Vagina (tissue), 2 donors: ENCODE results near the gene AMIGO2. TPM values are rescaled to one million over a fixed set of nuclear protein-coding genes. Genes with fewer than 3 reads are reported as not detected.

Experiments
- DNase-seq, 2 donors: peaks; one replicate each; pipeline ENCODE4 v3.0.0-alpha.2; 2017; ENCODE audit errors: extremely low spot score in 2 of 2
- H3K27ac ChIP-seq: fragments of 200-600 bp; sonication (generic); one replicate; pipeline ENCODE4 v1.5.1; 2019
- H3K27me3 ChIP-seq: fragments of 200-600 bp; sonication (generic); one replicate; pipeline ENCODE4 v1.5.1; 2019
- H3K36me3 ChIP-seq, 2 donors: fragments of 200-600 bp; sonication (generic); one replicate each; pipeline ENCODE4 v1.5.1; 2017 to 2019
- H3K4me1 ChIP-seq: fragments of 200-600 bp; sonication (generic); one replicate; pipeline ENCODE4 v1.5.1; 2019
- H3K4me3 ChIP-seq, 2 donors: fragments of 200-600 bp; sonication (generic); 1 replicate in 1 of 2; 2 replicates in 1 of 2; pipeline ENCODE4 v1.5.1; 2016 to 2019
- H3K9me3 ChIP-seq: fragments of 200-600 bp; sonication (generic); one replicate; pipeline ENCODE4 v1.5.1; 2019
- CTCF ChIP-seq, 3 experiments: fragments of 450-650 bp in 2 of 3; fragments of 200-600 bp in 1 of 3; sonication (generic) in 1 of 3; IDR thresholded peaks; one replicate each; pipeline ENCODE4 v1.5.1; 2017 to 2019; ENCODE audit warnings: antibody characterized with exemption in 3 of 3, mild to moderate bottlenecking in 2 of 3, moderate library complexity in 2 of 3
- POLR2A ChIP-seq, 2 donors: fragments of 450-650 bp; IDR thresholded peaks; one replicate each; pipeline ENCODE4 v1.6.1; 2017; ENCODE audit warnings: antibody characterized with exemption in 2 of 2, mild to moderate bottlenecking in 2 of 2, moderate library complexity in 2 of 2
- POLR2AphosphoS5 ChIP-seq, 2 donors: sonication (generic); formaldehyde crosslinking; IDR thresholded peaks; one replicate each; pipeline ENCODE4 v1.9.0; 2017; ENCODE audit warnings: antibody characterized with exemption in 2 of 2, mild to moderate bottlenecking in 2 of 2, low read depth in 1 of 2; ENCODE audit not compliant: insufficient read depth in 1 of 2
- intact Hi-C: fragments of 100-400 bp; cut with DNase I; formaldehyde crosslinking; loops from one replicate; pipeline ENCODE4 v1.15.1; 2023
- total RNA-seq: library from RNA; depleted of rRNA; stranded (reverse); fragments of >200 nt; gene quantifications from one replicate; pipeline ENCODE4 v1.2.3, GENCODE V29; 2016

Gene AMIGO2
- total RNA-seq, 1 donor from 2014 or later: 20.4 TPM

DNA sequence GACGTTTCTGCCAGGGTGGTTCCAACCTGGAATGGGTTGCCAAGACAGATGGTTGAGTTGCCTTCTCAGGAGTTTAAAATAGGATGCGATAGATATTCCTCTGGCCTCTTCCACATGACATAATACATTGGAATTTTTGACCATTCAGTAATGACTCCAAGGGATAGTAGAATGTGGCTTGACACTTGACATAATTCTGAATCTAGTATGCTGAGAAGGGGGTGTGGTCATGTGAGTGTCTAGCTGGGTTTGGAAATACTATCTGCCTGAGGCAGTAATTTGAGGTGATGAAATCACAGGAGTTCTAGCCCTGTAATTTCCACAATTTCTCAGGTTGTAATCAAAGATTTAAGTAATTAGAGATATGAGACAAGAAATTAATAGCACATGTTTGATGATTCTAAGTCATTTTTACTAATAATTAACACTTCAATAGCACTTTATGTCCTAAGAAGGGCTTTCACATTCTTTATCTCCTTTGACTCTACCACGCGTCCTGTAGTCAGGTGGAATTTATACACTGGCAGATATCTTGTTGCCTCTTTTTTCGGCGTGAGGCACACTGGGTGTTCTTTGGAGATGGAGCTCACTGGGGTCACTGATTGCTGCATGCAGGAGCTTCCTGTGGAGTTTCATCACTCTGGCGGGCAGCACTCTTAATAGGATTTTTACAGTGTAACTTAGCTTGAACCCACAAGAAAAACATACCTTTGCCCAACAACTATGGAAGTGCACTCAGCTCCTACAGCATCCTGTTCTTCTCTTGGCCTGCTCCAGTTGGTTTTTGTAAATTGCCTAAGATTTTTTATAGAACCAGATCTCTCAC is 3.2 kb upstream of the AMIGO2 start:
- H3K27me3 ChIP-seq: no peaks in the 10 kb centered on the region
- H3K36me3 ChIP-seq: no peaks in the 10 kb centered on the region
- no peak for TF ChIP-seq POLR2A (IDR thresholded peaks at IDR 0.05)
- TF ChIP-seq CTCF (IDR thresholded peaks at IDR 0.05): no peak
- TF ChIP-seq POLR2AphosphoS5 (IDR thresholded peaks at IDR 0.05; ENCODE audit: insufficient read depth in 1 of 2, low read depth in 1 of 2): no peak
- peaks cover 57% of the 10 kb centered on the region for H3K4me1 ChIP-seq
- DNase-seq: no peak
- no peaks in the 10 kb centered on the region for H3K9me3 ChIP-seq
- no peak overlapping the region for H3K27ac ChIP-seq
- no peak overlapping the region for H3K4me3 ChIP-seq
- intact Hi-C loops: loop anchor here (5.0 kb wide), 1 partner anchor 681 kb away; no protein-coding TSS in a partner anchor

DNA sequence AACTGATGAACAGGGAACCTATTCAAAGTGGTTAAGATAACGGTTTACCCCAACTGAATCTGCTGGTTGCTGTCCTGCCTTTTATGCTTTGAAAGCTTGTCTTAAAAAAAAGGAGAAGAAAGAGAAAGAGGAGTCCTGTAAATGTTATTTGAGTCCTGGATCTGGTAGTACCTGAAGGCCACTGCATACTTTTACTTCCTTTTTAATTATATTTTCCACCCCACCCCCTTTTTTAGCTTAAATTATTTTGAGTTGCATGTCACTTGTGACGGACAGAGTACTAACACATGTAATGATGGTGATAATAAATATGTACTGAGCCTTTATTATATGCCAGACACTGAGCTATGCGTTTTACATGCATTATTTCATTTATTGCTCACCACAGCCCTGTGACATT is 2.5 kb upstream of the AMIGO2 start:
- no peak for DNase-seq
- no peak for TF ChIP-seq POLR2AphosphoS5 (IDR thresholded peaks at IDR 0.05; ENCODE audit: insufficient read depth in 1 of 2, low read depth in 1 of 2)
- TF ChIP-seq POLR2A (IDR thresholded peaks at IDR 0.05): no peak
- TF ChIP-seq CTCF (IDR thresholded peaks at IDR 0.05): no peak
- Histone ChIP-seq H3K9me3 (no peaks in the 10 kb centered on the region), H3K27ac (no peak overlapping the region), H3K27me3 (no peaks in the 10 kb centered on the region), H3K4me3 (no peak overlapping the region), H3K4me1 (peaks cover 58% of the 10 kb centered on the region), H3K36me3 (no peaks in the 10 kb centered on the region)
- intact Hi-C loops: loop anchor here (5.0 kb wide), 1 partner anchor 680 kb away; no protein-coding TSS in a partner anchor

- H3K9me3 ChIP-seq: no peaks in the 10 kb centered on the region
- intact Hi-C loops: loop anchor here (5.0 kb wide), 1 partner anchor 679 kb away; no protein-coding TSS in a partner anchor
- H3K4me1 ChIP-seq: peaks cover 63% of the 10 kb centered on the region
- H3K4me3 ChIP-seq: peak overlapping the region; percentile 67 to 77
- TF ChIP-seq POLR2A (IDR thresholded peaks at IDR 0.05): peak in 1 of 2 donors; percentile 28
- TF ChIP-seq POLR2AphosphoS5 (IDR thresholded peaks at IDR 0.05; ENCODE audit: insufficient read depth in 1 of 2, low read depth in 1 of 2): peak in 1 of 2 donors; percentile 43
- no peak for TF ChIP-seq CTCF (IDR thresholded peaks at IDR 0.05)
- no peak for DNase-seq
- H3K27ac ChIP-seq: peak overlapping the region; percentile 96
- H3K36me3 ChIP-seq: no peaks in the 10 kb centered on the region
- H3K27me3 ChIP-seq: no peaks in the 10 kb centered on the region
Measured at GRCh38 chr12:47080725-47081502, 1.2 kb upstream of the AMIGO2 start.

GRCh38 chr12:47079981-47080724 is 394 bp upstream of the AMIGO2 start:
- no peaks in the 10 kb centered on the region for H3K36me3 ChIP-seq
- peaks cover 59% of the 10 kb centered on the region for H3K4me1 ChIP-seq
- H3K9me3 ChIP-seq: no peaks in the 10 kb centered on the region
- peak in 1 of 2 donors; percentile 92 for DNase-seq
- intact Hi-C loops: loop anchor here (5.0 kb wide), 2 partner anchors 297 to 678 kb away; no protein-coding TSS in a partner anchor
- H3K27ac ChIP-seq: peak overlapping the region; percentile 96
- TF ChIP-seq POLR2AphosphoS5 (IDR thresholded peaks at IDR 0.05; ENCODE audit: insufficient read depth in 1 of 2, low read depth in 1 of 2) (peak; percentile 45 to 60), CTCF (IDR thresholded peaks at IDR 0.05) (no peak), POLR2A (IDR thresholded peaks at IDR 0.05) (peak in 1 of 2 donors; percentile 5)
- H3K4me3 ChIP-seq: peak overlapping the region; percentile 67 to 77
- H3K27me3 ChIP-seq: no peaks in the 10 kb centered on the region
